HG03558 (cell line): ENCODE data around the gene PDE9A.

Experiments
- ATAC-seq: cut with Tn5 transposase; IDR thresholded peaks from one replicate; pipeline ENCODE4 v1.9.1; 2021; ENCODE audit warnings: moderate number of reproducible peaks; ENCODE audit not compliant: unreplicated experiment; ENCODE audit errors: extremely low read depth

PDE9A gene

GRCh38 chr21:42640486-42640885 lies 12.9 kb upstream of the PDE9A start:
- no peak for ATAC-seq

- ATAC-seq, result no peak
Measured at GRCh38 chr21:42641311-42642218, 11.9 kb upstream of the PDE9A start.

GRCh38 chr21:42642219-42642745 lies 11.1 kb upstream of the PDE9A start:
- no peak for ATAC-seq

GRCh38 chr21:42644223-42645208 lies 8.9 kb upstream of the PDE9A start:
- no peak for ATAC-seq

GRCh38 chr21:42645211-42646075 lies 8.0 kb upstream of the PDE9A start:
- no peak for ATAC-seq

- no peak for ATAC-seq
Measured at GRCh38 chr21:42646076-42646825, 7.2 kb upstream of the PDE9A start.

GRCh38 chr21:42646836-42647235 lies 6.6 kb upstream of the PDE9A start:
- no peak for ATAC-seq

GRCh38 chr21:42648606-42649005 lies 4.8 kb upstream of the PDE9A start:
- ATAC-seq, result no peak

GRCh38 chr21:42649122-42650032 lies 4.0 kb upstream of the PDE9A start:
- ATAC-seq, result no peak

GRCh38 chr21:42650033-42650370 lies 3.4 kb upstream of the PDE9A start:
- no peak for ATAC-seq

- no peak for ATAC-seq
Measured at GRCh38 chr21:42650441-42651421, 2.7 kb upstream of the PDE9A start.

GRCh38 chr21:42651515-42652401 lies 1.7 kb upstream of the PDE9A start:
- no peak for ATAC-seq

GRCh38 chr21:42652527-42653230 lies 742 bp upstream of the PDE9A start:
- ATAC-seq, result no peak

- ATAC-seq, result no peak
Measured at GRCh38 chr21:42654179-42654912, 925 bp downstream of the PDE9A start.
